Mesodermal cell (in vitro differentiated cells): Measurements from ENCODE around the gene PSTPIP2.
"Not testable (repeated sequence)": the region's sequence is repeated elsewhere in the genome, so short reads cannot be mapped to it uniquely, and the experiment has no call there.

Experiments
- H3K27ac ChIP-seq: 2 replicates; pipeline ENCODE4 v1.7.0; 2013; ENCODE audit warnings: mild to moderate bottlenecking, low read depth, low read length, moderate library complexity; ENCODE audit not compliant: severe bottlenecking
- H3K36me3 ChIP-seq: 2 replicates; pipeline ENCODE4 v1.7.1; 2013; ENCODE audit warnings: mild to moderate bottlenecking, low read length, moderate library complexity; ENCODE audit not compliant: control insufficient read depth, insufficient read depth
- H3K4me1 ChIP-seq: one replicate; pipeline ENCODE4 v1.7.1; 2013; ENCODE audit warnings: mild to moderate bottlenecking, low read length; ENCODE audit not compliant: insufficient read depth, control insufficient read depth, poor library complexity, severe bottlenecking
- H3K4me3 ChIP-seq: 2 replicates; pipeline ENCODE4 v1.7.0; 2013; ENCODE audit warnings: low read length, control low read depth, mild to moderate bottlenecking; ENCODE audit not compliant: insufficient read depth, poor library complexity, severe bottlenecking; ENCODE audit errors: extremely low read depth
- H3K9me3 ChIP-seq: 2 replicates; pipeline ENCODE4 v1.7.1; 2013; ENCODE audit warnings: mild to moderate bottlenecking, low read length, moderate library complexity; ENCODE audit not compliant: control insufficient read depth
- WGBS, 2 experiments: methylation state at CpG; one replicate each; pipeline ENCODE4 v1.1.5; 2013; ENCODE audit warnings: missing lambda C conversion rate in 2 of 2; ENCODE audit not compliant: insufficient coverage in 2 of 2; 5-methylcytosine and 5-hydroxymethylcytosine counted together

The PSTPIP2 gene

DNA sequence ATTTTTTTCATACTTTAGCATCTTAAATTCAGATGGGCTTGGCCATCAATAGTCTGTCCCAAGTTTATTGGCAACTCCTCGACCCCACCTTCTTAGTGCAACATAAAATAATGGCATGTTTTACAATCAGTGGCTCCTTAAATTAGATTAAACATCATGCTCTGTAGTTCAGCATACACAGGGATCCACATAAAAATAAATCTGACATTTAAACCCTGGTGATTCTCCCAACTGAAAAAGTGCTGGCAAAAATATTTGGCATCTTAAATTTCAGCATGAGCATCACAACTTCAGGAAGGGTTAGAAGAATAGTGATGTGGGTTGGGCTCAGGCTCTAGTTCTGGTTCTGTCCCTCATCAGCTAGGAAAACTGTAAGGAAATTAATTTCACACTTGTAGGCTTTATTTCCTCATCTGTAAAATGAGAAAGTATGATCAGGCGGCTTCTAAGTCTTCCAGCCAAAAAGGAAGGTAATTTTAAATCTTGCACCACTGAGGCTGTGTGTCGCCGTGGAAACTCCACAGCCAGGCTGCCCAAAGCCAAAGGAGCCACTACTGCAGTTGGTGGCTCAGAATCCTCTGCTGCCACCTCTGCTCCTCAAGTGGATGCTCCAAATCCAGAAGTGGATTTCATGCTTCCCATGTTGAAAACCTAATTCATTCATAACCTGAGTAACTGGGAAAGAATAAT, 87.4 kb downstream of the PSTPIP2 start:
- H3K27ac ChIP-seq: no peak overlapping the region
- H3K4me1 ChIP-seq: no peaks in the 10 kb centered on the region
- no peak overlapping the region for H3K4me3 ChIP-seq
- 95 to 100% methylated on average over 3 to 4 of the region's 4 CpGs for WGBS, 2 experiments
- H3K36me3 ChIP-seq: peaks cover 30% of the 10 kb centered on the region
- H3K9me3 ChIP-seq: no peaks in the 10 kb centered on the region

DNA sequence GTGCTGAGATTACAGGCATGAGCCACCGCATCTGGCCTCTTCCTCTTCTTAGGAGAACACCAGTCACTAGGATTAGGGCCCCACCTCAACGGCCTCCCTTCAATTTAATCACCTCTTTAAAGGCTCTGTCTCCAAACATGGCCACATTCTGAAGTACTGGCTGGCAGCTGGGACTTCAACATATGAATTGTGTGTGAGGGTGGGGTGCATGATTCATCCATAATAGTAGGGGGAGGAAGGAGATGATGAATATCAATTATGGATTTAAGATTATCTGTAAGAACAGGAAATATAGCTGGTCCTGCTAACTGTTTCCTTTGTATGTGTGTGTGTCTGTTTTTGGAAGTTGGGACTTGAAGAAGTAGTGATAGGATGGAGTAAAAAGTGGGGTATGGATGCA, 90.2 kb downstream of the PSTPIP2 start:
- no peak overlapping the region for H3K27ac ChIP-seq
- no peaks in the 10 kb centered on the region for H3K4me1 ChIP-seq
- H3K9me3 ChIP-seq: no peaks in the 10 kb centered on the region
- peaks cover 11% of the 10 kb centered on the region for H3K36me3 ChIP-seq
- no peak overlapping the region for H3K4me3 ChIP-seq
- WGBS, 2 experiments: 89% methylated on average over 1 of the region's 2 CpGs; no CpG with 5 or more reads in 1 of the 2 experiments

DNA sequence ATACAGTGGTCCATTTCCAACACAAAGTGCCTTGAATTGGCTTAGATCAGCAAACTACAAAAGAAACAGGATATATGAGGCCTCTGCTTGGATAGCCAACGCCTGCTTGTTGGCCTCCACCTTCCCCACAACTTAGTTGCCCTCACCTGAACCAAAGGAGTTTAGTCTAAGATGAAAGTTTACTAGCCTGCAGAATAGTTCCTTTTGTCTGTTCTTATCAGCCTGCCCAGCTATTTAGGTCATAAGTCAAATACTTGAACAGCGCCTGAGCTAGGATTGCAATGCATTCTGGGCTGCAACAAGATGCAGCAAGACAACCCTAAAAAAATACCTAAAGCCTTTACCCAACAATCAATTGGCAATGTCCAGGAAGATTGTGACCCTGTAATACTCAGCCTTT, 91.8 kb downstream of the PSTPIP2 start:
- Histone ChIP-seq H3K9me3 (no peaks in the 10 kb centered on the region), H3K27ac (no peak overlapping the region), H3K36me3 (peaks cover 9% of the 10 kb centered on the region), H3K4me3 (no peak overlapping the region), H3K4me1 (no peaks in the 10 kb centered on the region)
- 100% methylated on average over 1 to 2 of the region's 2 CpGs for WGBS, 2 experiments

DNA sequence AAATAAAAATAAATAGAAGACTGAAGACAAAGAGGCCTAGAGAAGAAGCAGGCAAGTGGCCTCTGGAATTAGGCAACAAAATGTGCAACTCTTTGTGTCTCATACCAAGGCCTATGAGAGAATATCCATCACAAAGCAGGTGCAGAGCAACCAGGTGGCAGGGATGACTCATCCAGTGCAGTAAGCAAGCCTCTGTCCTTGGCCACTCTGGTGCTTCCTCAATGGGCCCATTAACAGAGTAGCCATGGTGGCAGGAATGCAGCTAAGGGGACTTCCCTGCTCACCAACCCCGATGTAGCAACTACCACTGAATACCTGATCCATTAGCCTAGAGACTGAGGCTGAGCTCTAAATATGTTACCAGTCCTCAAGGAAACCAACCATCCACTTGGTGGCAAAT, 94.0 kb downstream of the PSTPIP2 start:
- H3K4me1 ChIP-seq: no peaks in the 10 kb centered on the region
- H3K4me3 ChIP-seq: no peak overlapping the region
- no peaks in the 10 kb centered on the region for H3K36me3 ChIP-seq
- 67 to 88% methylated on average over 1 of the region's 1 CpG for WGBS, 2 experiments
- H3K27ac ChIP-seq: no peak overlapping the region
- H3K9me3 ChIP-seq: no peaks in the 10 kb centered on the region

DNA sequence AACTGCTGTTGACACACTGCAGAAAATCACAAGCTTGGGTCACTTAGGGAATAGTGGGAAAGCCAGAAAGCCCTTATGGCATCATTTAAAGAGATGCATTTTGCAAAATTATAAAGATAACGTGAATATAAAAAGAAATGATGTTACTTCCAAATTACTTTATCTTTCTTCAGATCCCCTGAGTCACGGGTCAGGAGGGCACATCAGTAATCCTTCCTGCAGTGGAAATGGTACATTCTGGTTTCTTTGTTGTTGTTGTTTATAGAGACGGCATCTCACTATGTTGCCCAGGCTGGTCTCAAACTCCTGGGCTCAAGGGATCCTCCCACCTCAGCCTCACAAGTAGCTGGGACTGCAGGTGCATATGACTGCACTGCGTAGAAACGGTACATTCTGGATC, 95.1 kb downstream of the PSTPIP2 start:
- Histone ChIP-seq H3K4me3 (no peak overlapping the region), H3K4me1 (no peaks in the 10 kb centered on the region), H3K27ac (no peak overlapping the region), H3K36me3 (no peaks in the 10 kb centered on the region), H3K9me3 (no peaks in the 10 kb centered on the region)
- 84 to 92% methylated on average over 3 of the region's 5 CpGs for WGBS, 2 experiments

DNA sequence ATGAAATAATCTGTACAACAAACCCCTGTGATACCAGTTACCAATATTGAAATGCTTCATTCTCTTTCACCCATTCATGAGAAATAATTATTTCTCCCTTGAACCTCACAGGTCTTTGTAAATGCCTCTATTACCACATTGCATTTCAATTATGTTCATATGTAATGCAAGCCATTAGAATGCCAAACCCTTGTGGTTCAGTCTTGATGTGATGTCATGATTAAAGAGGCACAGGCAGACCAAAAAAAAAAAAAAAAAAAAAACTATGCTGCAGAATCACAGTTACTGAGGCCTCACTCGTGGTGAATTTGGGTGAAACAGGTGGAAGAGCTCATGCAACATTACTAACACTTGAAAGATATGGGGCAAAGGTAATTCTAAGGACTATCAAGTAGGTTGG, 95.5 kb downstream of the PSTPIP2 start:
- no peak overlapping the region for H3K4me3 ChIP-seq
- H3K4me1 ChIP-seq: no peaks in the 10 kb centered on the region
- no peaks in the 10 kb centered on the region for H3K9me3 ChIP-seq
- no peaks in the 10 kb centered on the region for H3K36me3 ChIP-seq
- H3K27ac ChIP-seq: no peak overlapping the region
- WGBS, 2 experiments: no CpG with 5 or more reads among the region's 1 CpG

DNA sequence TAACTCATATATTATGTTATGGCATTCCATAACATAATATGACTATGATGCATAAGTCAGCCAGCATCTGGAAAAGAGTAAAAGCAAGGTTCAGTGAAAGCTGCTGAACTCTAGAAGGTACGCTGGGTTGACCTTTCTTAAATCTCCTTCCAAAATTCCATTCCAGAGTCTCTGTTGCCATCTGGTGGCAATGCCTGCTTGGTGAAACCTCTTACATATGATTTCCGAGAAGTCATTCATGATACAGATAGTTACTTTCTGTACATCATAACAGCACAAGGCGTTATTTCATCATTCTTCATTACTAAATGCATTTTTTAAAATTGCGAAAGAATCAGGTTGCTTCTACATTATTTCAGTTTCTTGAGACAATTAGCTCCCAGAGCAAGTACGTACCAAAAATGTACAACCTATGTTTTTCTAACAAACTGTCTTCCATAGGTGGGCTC, 97.9 kb downstream of the PSTPIP2 start:
- no peaks in the 10 kb centered on the region for H3K36me3 ChIP-seq
- 77 to 79% methylated on average over 5 of the region's 5 CpGs for WGBS, 2 experiments
- H3K4me3 ChIP-seq: no peak overlapping the region
- H3K27ac ChIP-seq: no peak overlapping the region
- no peaks in the 10 kb centered on the region for H3K4me1 ChIP-seq
- no peaks in the 10 kb centered on the region for H3K9me3 ChIP-seq

DNA sequence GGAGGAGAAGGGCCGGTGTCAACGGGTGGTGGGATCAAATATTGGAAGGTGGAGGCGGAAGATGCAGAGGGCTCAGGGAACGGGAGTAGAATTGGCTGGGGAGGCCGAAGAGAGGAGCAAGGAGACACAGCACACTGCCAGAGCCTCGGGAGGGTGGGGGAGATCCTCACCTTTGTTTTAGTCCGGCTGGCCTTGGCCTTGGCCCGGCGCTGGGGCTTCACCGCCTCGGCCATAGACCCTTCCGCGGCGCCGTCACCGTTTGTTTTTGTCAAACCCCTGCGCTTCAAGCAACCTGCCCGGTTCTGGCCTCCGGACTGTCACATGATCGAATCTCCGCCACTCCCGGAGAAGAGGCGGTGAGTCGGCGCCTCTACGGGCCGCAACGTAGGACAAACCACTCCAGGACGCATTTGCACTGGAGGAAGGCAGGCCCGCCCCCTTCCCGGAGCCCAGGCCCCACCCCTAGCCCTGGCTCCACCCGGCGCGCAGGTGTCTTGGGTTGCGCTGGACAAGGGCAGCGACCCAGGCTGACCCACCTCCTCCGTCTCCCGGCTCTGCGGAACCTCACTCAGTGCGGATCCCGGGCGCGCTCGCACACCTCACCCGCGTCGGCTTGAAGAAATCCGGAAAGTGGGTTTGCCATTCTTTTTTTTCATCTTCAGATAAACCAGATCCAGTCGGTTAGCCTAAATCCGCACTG, 104.9 kb downstream of the PSTPIP2 start, which contains the start of gene EPG5:
TSS of gene EPG5 (minus strand) at position 323 of the 700 bp plus-strand sequence. CDS start at position 233, 90 bp downstream.
- Histone ChIP-seq H3K27ac (peak within 1 kb of the TSS; percentile 75), H3K36me3 (peaks cover 7% of the 10 kb centered on the region), H3K9me3 (no peaks in the 10 kb centered on the region), H3K4me1 (peaks cover 3% of the 10 kb centered on the region), H3K4me3 (peak within 1 kb of the TSS; percentile 99)
- WGBS, 2 experiments: 0 to 1% methylated on average over 41 to 42 of the region's 50 CpGs

DNA sequence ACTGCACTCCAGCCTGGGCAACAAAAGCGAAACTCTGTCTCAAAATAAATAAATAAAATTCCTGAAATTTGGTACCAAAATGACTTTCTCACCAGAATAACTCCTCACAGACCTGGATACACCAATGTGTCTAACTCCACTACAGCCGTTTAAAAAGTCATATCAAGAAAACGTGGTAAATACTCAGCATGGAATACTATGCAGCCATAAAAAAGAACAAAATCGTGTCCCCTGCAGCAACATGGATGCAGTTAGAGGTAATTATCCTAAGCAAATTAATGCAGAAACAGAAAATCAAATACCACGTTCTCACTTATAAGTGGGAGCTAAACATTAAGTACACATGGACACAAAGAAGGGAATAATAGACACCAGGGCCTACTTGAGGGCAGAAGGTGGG, 107.1 kb downstream of the PSTPIP2 start:
- not testable (repeated sequence) for H3K4me1 ChIP-seq
- 94 to 100% methylated on average over 1 to 4 of the region's 5 CpGs for WGBS, 2 experiments

DNA sequence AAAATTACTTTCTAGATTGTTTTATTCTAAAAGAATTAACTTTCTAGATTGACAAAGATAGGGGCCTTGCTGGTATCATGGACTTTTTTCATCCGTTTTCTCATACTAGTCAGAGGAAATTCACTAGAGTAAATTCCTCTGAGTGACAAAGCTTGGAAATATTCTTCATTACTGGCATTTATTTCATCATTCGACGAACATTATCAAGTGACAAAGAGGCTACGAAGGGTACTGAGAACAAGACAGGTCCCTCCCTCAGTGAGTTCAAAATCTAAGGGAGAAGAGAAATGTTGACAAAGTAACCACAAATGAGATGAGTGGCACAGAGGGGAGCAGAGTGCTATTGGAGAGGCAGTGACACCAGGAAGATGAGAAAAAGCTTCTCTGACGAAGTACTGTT, 109.2 kb downstream of the PSTPIP2 start:
- WGBS, 2 experiments: 97 to 100% methylated on average over 4 to 5 of the region's 5 CpGs
- Histone ChIP-seq H3K4me3 (no peak overlapping the region), H3K4me1 (peaks cover 5% of the 10 kb centered on the region), H3K27ac (no peak overlapping the region), H3K9me3 (no peaks in the 10 kb centered on the region), H3K36me3 (peaks cover 7% of the 10 kb centered on the region)

More for the DNA sequence above, 107.1 kb downstream of the PSTPIP2 start:
- H3K27ac ChIP-seq, H3K36me3 ChIP-seq, H3K9me3 ChIP-seq, H3K4me3 ChIP-seq: not testable (repeated sequence)

DNA sequence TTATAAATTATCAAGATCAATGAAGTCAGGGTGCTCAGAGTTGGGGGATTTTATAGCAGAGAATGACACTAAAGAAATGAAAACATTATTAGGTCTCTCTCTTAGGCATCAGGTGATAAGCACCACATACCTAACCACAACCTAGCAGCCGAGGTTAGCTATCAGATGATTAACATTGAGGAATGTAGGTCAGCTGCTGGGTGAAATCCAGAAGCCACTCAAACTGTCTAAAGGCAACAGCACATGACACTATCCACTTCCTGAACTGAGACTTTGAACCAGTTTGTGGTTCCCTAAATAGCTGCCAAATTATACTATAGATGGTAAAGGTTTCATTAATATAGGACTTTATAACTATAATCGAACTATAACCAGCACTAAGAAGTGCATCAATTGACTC, 109.6 kb downstream of the PSTPIP2 start:
- Histone ChIP-seq H3K4me3 (no peak overlapping the region), H3K4me1 (peaks cover 5% of the 10 kb centered on the region), H3K36me3 (peaks cover 7% of the 10 kb centered on the region), H3K27ac (no peak overlapping the region), H3K9me3 (no peaks in the 10 kb centered on the region)
- WGBS, 2 experiments: 67% methylated on average over 1 of the region's 2 CpGs; no CpG with 5 or more reads in 1 of the 2 experiments
